Panc1 (cell line): ENCODE data around the gene GRIP1. TPM values are rescaled to one million over a fixed set of nuclear protein-coding genes. Genes with fewer than 3 reads are reported as not detected.

Experiments
- ATAC-seq: fragments of 200-7000 bp; cut with Tn5 transposase; 2 replicates; pipeline ENCODE4 v1.9.1; 2020; ENCODE audit warnings: mild to moderate bottlenecking, moderate library complexity
- BruUV-seq: library from RNA; stranded (reverse); fragments of 400-500 nt; replicated peaks from 2 replicates; lab custom pipeline; 2021; lab: Mats Ljungman, UMichigan
- CTCF ChIA-PET: fragments of 300-600 bp; sonication (Branson Sonifier 250); formaldehyde crosslinking; loops from one replicate; lab custom pipeline; 2022; ENCODE audit warnings: antibody characterized with exemption; lab: Charles Lee
- POLR2A ChIA-PET: fragments of 300-600 bp; sonication (Branson Sonifier 250); formaldehyde crosslinking; loops from one replicate; lab custom pipeline; 2022; ENCODE audit warnings: antibody characterized with exemption; lab: Charles Lee
- DNase-seq: peaks from one replicate; pipeline ENCODE4 v3.0.0-alpha.2; 2010; ENCODE audit warnings: low read depth, low spot score
- H3K27ac ChIP-seq: 2 replicates; pipeline ENCODE4 v1.5.1; 2011; ENCODE audit warnings: mild to moderate bottlenecking, low read length, inconsistent platforms
- H3K27me3 ChIP-seq: fragments of 200-500 bp; sonication (Bioruptor generic); 2 replicates; pipeline ENCODE4 v1.6.0; 2014; ENCODE audit warnings: low read length, inconsistent platforms; ENCODE audit not compliant: control insufficient read depth, insufficient read depth
- H3K36me3 ChIP-seq: fragments of 200-500 bp; sonication (Bioruptor generic); 2 replicates; pipeline ENCODE4 v1.5.1; 2014; ENCODE audit warnings: inconsistent platforms, mild to moderate bottlenecking, low read length, moderate library complexity; ENCODE audit not compliant: control insufficient read depth, insufficient read depth
- H3K4me1 ChIP-seq: 2 replicates; pipeline ENCODE4 v1.5.1; 2011; ENCODE audit warnings: inconsistent platforms, mild to moderate bottlenecking, low read length, moderate library complexity; ENCODE audit not compliant: control insufficient read depth, insufficient read depth
- H3K4me3 ChIP-seq, 2 experiments: 2 replicates each; pipeline ENCODE4 v1.5.1; 2011 to 2012; ENCODE audit warnings: low read depth in 2 of 2, low read length in 2 of 2, mild to moderate bottlenecking in 2 of 2, inconsistent platforms in 1 of 2, moderate library complexity in 1 of 2
- H3K9me3 ChIP-seq: fragments of 200-500 bp; sonication (Bioruptor generic); 2 replicates; pipeline ENCODE4 v1.5.1; 2014; ENCODE audit warnings: low read depth, mild to moderate bottlenecking, inconsistent platforms, low read length, moderate library complexity; ENCODE audit not compliant: control insufficient read depth, insufficient read depth
- POLR2AphosphoS5 ChIP-seq: IDR thresholded peaks from 2 replicates; pipeline ENCODE4 v1.6.1; 2012; ENCODE audit warnings: mild to moderate bottlenecking, low read depth, low read length, moderate library complexity
- SIN3A ChIP-seq: IDR thresholded peaks from 2 replicates; pipeline ENCODE4 v1.6.1; 2012; ENCODE audit warnings: low read depth, mild to moderate bottlenecking, low read length, moderate library complexity, borderline replicate concordance; ENCODE audit not compliant: insufficient read depth
- TCF7L2 ChIP-seq: IDR thresholded peaks from 2 replicates; pipeline ENCODE4 v1.6.1; 2011; ENCODE audit warnings: mild to moderate bottlenecking, low read depth, low read length, inconsistent platforms
- in situ Hi-C: cut with HindIII; loops from 2 replicates; pipeline ENCODE4 v1.10.0; 2016; ENCODE audit warnings: low sequenced_read_pairs, low pct_unique_long_range_greater_than_20kb
- intact Hi-C: fragments of 100-400 bp; cut with micrococcal nuclease; formaldehyde crosslinking; loops from one replicate; pipeline ENCODE4 v1.10.0; 2022; ENCODE audit not compliant: unreplicated experiment
- total RNA-seq: library from RNA; stranded (reverse); gene quantifications from one replicate; pipeline ENCODE4 v1.2.1, GENCODE V29; 2021; ENCODE audit not compliant: unreplicated experiment
- TF ChIP-seq, protein P1 (sequence below): fragments of 450-650 bp; IDR thresholded peaks from 2 replicates; pipeline ENCODE4 v1.5.1; 2017; ENCODE audit warnings: mild to moderate bottlenecking
- TF ChIP-seq, protein P2 (sequence below), 2 experiments: IDR thresholded peaks; 2 replicates each; pipeline ENCODE4 v1.6.1; 2011 to 2012; ENCODE audit warnings: low read depth in 2 of 2, control low read depth in 1 of 2, low read length in 1 of 2, mild to moderate bottlenecking in 1 of 2, moderate library complexity in 1 of 2; ENCODE audit not compliant: insufficient read depth in 1 of 2

GRIP1 gene
- total RNA-seq, 1 experiment from 2014 or later, result 9.2 TPM

DNA sequence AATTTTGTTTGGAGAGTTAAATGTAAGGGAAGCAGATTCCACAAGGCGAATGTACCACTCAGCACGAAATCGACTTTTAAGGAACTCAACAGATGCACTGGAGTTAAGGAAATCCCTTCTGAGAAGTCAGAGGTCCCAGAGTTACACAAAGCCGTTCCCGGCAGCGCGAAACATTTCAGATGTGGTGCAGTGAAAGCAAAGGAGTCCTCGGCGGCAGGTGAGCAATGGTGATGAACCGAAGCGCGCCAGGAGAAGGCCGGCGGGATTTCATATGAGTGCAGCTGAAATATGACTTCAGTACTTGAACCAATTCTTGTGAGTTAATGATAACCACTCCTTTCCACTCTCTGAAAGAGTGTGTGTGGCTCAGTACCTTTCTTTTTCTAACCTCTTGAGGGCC is 183.2 kb downstream of the GRIP1 start:
- ChIA-PET CTCF (no interaction called here), POLR2A (no interaction called here)
- ATAC-seq, result no peak
- H3K4me1 ChIP-seq, result no peaks in the 10 kb centered on the region
- no peaks in the 10 kb centered on the region for H3K36me3 ChIP-seq
- peaks cover 11% of the 10 kb centered on the region; the same call in 1 of the 2 replicates for H3K27me3 ChIP-seq
- in situ Hi-C loops (no loop called here), intact Hi-C loops (no loop called here)
- no peak overlapping the region for H3K27ac ChIP-seq
- no peaks in the 10 kb centered on the region for H3K9me3 ChIP-seq
- DNase-seq, result no peak
- H3K4me3 ChIP-seq, result no peak overlapping the region
- TF ChIP-seq POLR2AphosphoS5 (no peak), TCF7L2 (no peak)
- BruUV-seq, result no TSS peak

DNA sequence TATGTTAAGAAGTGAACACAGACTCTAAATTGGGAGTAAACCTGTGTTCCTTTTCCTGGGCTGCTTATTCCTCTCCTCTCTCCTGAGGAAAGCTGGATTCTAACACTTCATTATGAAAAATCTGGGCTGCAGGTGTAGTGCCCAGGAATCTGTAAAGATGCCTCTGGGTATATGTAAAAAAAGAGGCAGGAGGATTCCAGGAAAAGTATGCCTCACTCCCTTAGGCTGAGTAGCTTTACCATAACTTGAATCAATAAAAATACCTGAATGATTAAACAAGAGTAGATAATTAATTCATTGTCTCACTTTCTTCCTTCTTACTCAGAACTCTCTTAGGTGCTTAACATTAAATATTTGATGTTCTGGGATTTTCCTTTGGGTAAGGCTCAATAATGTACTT is 185.1 kb downstream of the GRIP1 start:
- TF ChIP-seq, protein P1, sequence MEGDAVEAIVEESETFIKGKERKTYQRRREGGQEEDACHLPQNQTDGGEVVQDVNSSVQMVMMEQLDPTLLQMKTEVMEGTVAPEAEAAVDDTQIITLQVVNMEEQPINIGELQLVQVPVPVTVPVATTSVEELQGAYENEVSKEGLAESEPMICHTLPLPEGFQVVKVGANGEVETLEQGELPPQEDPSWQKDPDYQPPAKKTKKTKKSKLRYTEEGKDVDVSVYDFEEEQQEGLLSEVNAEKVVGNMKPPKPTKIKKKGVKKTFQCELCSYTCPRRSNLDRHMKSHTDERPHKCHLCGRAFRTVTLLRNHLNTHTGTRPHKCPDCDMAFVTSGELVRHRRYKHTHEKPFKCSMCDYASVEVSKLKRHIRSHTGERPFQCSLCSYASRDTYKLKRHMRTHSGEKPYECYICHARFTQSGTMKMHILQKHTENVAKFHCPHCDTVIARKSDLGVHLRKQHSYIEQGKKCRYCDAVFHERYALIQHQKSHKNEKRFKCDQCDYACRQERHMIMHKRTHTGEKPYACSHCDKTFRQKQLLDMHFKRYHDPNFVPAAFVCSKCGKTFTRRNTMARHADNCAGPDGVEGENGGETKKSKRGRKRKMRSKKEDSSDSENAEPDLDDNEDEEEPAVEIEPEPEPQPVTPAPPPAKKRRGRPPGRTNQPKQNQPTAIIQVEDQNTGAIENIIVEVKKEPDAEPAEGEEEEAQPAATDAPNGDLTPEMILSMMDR, result no peak
- TF ChIP-seq SIN3A (no peak), POLR2AphosphoS5 (no peak), TCF7L2 (no peak)
- TF ChIP-seq, protein P2, sequence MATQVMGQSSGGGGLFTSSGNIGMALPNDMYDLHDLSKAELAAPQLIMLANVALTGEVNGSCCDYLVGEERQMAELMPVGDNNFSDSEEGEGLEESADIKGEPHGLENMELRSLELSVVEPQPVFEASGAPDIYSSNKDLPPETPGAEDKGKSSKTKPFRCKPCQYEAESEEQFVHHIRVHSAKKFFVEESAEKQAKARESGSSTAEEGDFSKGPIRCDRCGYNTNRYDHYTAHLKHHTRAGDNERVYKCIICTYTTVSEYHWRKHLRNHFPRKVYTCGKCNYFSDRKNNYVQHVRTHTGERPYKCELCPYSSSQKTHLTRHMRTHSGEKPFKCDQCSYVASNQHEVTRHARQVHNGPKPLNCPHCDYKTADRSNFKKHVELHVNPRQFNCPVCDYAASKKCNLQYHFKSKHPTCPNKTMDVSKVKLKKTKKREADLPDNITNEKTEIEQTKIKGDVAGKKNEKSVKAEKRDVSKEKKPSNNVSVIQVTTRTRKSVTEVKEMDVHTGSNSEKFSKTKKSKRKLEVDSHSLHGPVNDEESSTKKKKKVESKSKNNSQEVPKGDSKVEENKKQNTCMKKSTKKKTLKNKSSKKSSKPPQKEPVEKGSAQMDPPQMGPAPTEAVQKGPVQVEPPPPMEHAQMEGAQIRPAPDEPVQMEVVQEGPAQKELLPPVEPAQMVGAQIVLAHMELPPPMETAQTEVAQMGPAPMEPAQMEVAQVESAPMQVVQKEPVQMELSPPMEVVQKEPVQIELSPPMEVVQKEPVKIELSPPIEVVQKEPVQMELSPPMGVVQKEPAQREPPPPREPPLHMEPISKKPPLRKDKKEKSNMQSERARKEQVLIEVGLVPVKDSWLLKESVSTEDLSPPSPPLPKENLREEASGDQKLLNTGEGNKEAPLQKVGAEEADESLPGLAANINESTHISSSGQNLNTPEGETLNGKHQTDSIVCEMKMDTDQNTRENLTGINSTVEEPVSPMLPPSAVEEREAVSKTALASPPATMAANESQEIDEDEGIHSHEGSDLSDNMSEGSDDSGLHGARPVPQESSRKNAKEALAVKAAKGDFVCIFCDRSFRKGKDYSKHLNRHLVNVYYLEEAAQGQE (IDR thresholded peaks at IDR 0.05; ENCODE audit: insufficient read depth in 1 of 2, low read depth in 2 of 2, low read length in 1 of 2), result no peak
- ATAC-seq, result no peak
- in situ Hi-C loops (no loop called here), intact Hi-C loops (no loop called here)
- POLR2A ChIA-PET, result no interaction called here
- DNase-seq, result no peak
- Histone ChIP-seq H3K36me3 (no peaks in the 10 kb centered on the region), H3K4me1 (no peaks in the 10 kb centered on the region), H3K27me3 (peaks cover 9% of the 10 kb centered on the region; the same call in 1 of the 2 replicates), H3K27ac (no peak overlapping the region), H3K9me3 (no peaks in the 10 kb centered on the region), H3K4me3 (no peak overlapping the region)
- BruUV-seq, result no TSS peak
- CTCF ChIA-PET, result no interaction called here

DNA sequence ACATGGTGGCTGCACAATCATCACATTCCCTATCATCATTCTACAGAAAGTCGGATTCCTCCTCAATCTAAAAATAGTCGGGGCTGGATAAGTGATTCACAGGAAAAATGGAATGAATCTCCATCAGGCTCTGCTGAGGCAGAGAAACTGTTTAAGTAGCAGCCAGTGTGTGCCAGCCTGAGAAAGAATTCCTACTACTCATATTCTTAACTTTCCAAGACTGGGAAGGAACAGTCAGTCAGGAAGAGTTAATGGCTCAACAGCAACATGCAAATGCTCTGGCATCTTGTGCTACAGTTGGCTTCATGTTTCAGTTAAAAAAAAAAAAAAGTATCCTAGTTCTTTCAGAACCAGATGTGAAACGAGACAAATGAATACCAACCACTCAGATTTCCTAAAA is 187.0 kb downstream of the GRIP1 start:
- Histone ChIP-seq H3K9me3 (no peaks in the 10 kb centered on the region), H3K27me3 (peaks cover 8% of the 10 kb centered on the region; the same call in 1 of the 2 replicates), H3K4me3 (no peak overlapping the region), H3K27ac (no peak overlapping the region), H3K36me3 (no peaks in the 10 kb centered on the region), H3K4me1 (no peaks in the 10 kb centered on the region)
- no TSS peak for BruUV-seq
- POLR2A ChIA-PET, result no interaction called here
- TF ChIP-seq TCF7L2, result no peak
- TF ChIP-seq SIN3A, result no peak
- TF ChIP-seq, protein P2 (IDR thresholded peaks at IDR 0.05; ENCODE audit: insufficient read depth in 1 of 2, low read depth in 2 of 2, low read length in 1 of 2), result no peak
- TF ChIP-seq, protein P1, result no peak
- no peak for TF ChIP-seq POLR2AphosphoS5
- DNase-seq, result no peak
- CTCF ChIA-PET, result no interaction called here
- intact Hi-C loops (no loop called here), in situ Hi-C loops (no loop called here)
- ATAC-seq, result no peak
